Measurements from ENCODE around the gene EFNA2. TPM values are rescaled to one million over a fixed set of nuclear protein-coding genes. Genes with fewer than 3 reads are reported as not detected.

Gene EFNA2
- total RNA-seq, 1 donor from 2014 or later = 1.0 TPM

DNA sequence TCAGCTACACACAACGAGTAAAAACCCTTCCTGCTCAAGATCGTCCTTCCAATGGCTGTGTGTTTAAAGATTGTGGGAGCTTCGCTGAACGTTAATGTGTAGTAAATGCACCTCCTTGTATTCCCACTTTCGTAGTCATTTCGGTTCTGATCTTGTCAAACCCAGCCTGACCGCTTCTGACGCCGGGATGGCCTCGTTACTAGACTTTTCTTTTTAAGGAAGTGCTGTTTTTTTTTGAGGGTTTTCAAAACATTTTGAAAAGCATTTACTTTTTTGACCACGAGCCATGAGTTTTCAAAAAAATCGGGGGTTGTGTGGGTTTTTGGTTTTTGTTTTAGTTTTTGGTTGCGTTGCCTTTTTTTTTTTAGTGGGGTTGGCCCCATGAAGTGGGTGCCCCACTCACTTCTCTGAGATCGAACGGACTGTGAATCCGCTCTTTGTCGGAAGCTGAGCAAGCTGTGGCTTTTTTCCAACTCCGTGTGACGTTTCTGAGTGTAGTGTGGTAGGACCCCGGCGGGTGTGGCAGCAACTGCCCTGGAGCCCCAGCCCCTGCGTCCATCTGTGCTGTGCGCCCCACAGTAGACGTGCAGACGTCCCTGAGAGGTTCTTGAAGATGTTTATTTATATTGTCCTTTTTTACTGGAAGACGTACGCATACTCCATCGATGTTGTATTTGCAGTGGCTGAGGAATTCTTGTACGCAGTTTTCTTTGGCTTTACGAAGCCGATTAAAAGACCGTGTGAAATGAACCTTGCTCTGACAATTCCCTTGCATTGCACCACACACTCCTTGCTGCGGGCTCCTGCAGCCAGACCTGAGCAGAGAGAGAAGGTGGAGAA lies 13.0 kb upstream of the EFNA2 start:
- Histone ChIP-seq H3K27ac (ENCODE audit: low read depth, low read length) (peak overlapping the region; percentile 93), H3K4me3 (ENCODE audit: low read length in 3 of 3) (peak overlapping the region; percentile 91 to 95 (median 91)), H3K27me3 (ENCODE audit: control insufficient read depth in 3 of 3, insufficient read depth in 3 of 3, low read length in 3 of 3) (no peaks in the 10 kb centered on the region), H3K9me3 (ENCODE audit: control insufficient read depth in 3 of 3, low read length in 3 of 3) (no peaks in the 10 kb centered on the region), H3K36me3 (ENCODE audit: control insufficient read depth in 3 of 3, insufficient read depth in 3 of 3, low read length in 3 of 3) (peaks cover 41 to 45% (median 42%) of the 10 kb centered on the region in 3 donors), H3K9ac (ENCODE audit: low read depth in 1 of 3, low read length in 3 of 3) (peak overlapping the region in 2 of 3 donors; percentile 38 to 98), H3K4me1 (ENCODE audit: control insufficient read depth in 3 of 3, insufficient read depth in 3 of 3, low read length in 3 of 3) (peaks cover 76 to 83% (median 78%) of the 10 kb centered on the region in 3 donors)

DNA sequence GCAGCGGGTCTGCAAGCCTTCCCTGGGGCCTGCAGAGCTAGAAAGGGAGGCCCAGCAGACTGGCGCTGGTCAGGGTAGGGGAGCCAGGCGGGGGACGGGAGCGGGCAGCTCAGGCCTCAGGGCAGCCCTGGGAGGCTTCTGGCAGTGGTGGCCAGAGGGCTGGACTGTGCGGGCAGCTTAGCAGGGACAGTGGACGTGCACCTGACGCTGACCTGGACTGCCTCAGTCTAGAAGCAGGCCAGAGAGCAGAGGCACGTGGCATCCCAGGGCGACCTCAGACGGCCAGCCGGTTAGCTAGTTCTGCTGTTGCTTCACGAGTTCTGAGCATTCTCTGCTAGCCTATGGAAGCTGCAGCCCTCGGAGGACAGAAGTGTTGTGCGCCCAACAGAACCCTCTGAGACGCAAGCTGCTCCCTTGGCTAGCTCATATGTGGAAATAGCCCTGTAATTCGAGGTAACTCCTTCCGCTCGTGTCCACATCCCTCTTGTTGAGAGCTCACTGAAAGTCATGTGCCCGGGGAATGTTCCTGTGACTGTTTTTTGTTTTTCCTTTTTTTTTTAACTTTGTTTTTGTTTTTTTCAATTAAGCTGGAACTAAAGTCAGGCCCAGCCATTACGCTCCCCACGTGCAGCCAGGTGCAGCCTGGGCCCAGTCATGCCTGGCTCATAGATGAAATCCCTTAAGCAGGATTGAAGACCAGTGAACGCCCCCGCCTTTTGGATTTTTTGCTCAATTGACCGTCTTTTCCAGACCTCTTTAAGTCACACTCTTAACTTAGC lies 12.2 kb upstream of the EFNA2 start:
- H3K4me1 ChIP-seq (ENCODE audit: control insufficient read depth in 3 of 3, insufficient read depth in 3 of 3, low read length in 3 of 3) = peaks cover 69 to 75% (median 70%) of the 10 kb centered on the region in 3 donors
- H3K27ac ChIP-seq (ENCODE audit: low read depth, low read length) = peak overlapping the region; percentile 93
- H3K27me3 ChIP-seq (ENCODE audit: control insufficient read depth in 3 of 3, insufficient read depth in 3 of 3, low read length in 3 of 3) = no peaks in the 10 kb centered on the region
- H3K36me3 ChIP-seq (ENCODE audit: control insufficient read depth in 3 of 3, insufficient read depth in 3 of 3, low read length in 3 of 3) = peaks cover 41 to 45% (median 42%) of the 10 kb centered on the region in 3 donors
- peak overlapping the region in 2 of 3 donors; percentile 43 to 98 for H3K9ac ChIP-seq (ENCODE audit: low read depth in 1 of 3, low read length in 3 of 3)
- H3K4me3 ChIP-seq (ENCODE audit: low read length in 3 of 3) = peak overlapping the region; percentile 16 to 43 (median 35)
- H3K9me3 ChIP-seq (ENCODE audit: control insufficient read depth in 3 of 3, low read length in 3 of 3) = no peaks in the 10 kb centered on the region

DNA sequence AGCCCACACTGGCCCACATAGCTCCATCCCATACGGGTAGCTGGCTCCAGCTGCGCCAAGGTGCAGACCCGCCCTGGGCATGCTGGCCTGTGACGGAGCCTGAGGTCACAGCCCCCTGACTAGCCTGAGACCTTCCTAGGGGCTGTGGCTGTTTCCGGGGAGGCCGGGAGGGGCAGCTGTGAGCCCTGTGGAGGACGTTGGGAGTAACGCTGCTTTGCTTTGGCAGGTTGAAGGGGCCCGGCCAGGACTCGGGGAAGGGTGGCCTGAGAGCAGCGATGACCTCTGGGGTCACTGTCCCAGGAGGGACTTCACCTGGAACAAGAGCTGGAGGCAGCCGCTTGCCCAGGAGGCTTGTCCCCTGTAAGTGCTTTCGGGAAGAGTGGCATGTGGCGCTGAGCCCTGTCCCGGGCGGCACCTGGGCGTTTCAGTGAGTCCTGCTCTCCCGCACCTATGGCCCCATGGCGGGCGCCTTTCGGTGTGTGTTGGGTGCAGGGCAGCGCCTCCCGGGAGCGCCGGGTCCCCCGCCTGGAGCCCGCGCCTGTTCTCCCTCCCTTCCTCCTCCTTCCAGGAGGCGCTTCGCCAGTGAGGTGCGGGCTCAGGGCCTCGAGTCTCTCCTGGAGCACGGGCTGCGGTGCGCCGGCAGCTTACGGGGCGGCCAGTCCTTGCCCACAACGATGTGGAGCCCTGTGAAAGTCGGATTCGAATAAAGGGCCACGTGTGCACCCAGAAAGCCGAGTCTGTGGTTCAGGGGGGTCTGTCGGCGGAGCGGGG lies 11.4 kb upstream of the EFNA2 start:
- H3K27ac ChIP-seq (ENCODE audit: low read depth, low read length) = peak overlapping the region; percentile 93

GRCh38 chr19:1274852-1275259 lies 10.8 kb upstream of the EFNA2 start:
- peak overlapping the region; percentile 93 for H3K27ac ChIP-seq (ENCODE audit: low read depth, low read length)
- H3K27me3 ChIP-seq (ENCODE audit: control insufficient read depth in 3 of 3, insufficient read depth in 3 of 3, low read length in 3 of 3) = no peaks in the 10 kb centered on the region
- H3K4me3 ChIP-seq (ENCODE audit: low read length in 3 of 3) = peak overlapping the region in 2 of 3 donors; percentile 91 to 92
- peak overlapping the region; percentile 70 to 98 (median 71) for H3K9ac ChIP-seq (ENCODE audit: low read depth in 1 of 3, low read length in 3 of 3)
- H3K36me3 ChIP-seq (ENCODE audit: control insufficient read depth in 3 of 3, insufficient read depth in 3 of 3, low read length in 3 of 3) = peaks cover 50 to 54% (median 50%) of the 10 kb centered on the region in 3 donors
- no peaks in the 10 kb centered on the region for H3K9me3 ChIP-seq (ENCODE audit: control insufficient read depth in 3 of 3, low read length in 3 of 3)
- H3K4me1 ChIP-seq (ENCODE audit: control insufficient read depth in 3 of 3, insufficient read depth in 3 of 3, low read length in 3 of 3) = peaks cover 62 to 73% (median 63%) of the 10 kb centered on the region in 3 donors

More for the DNA sequence above, 11.4 kb upstream of the EFNA2 start:
- Histone ChIP-seq H3K27me3 (ENCODE audit: control insufficient read depth in 3 of 3, insufficient read depth in 3 of 3, low read length in 3 of 3) (no peaks in the 10 kb centered on the region), H3K4me3 (ENCODE audit: low read length in 3 of 3) (peak overlapping the region in 2 of 3 donors; percentile 91 to 92), H3K4me1 (ENCODE audit: control insufficient read depth in 3 of 3, insufficient read depth in 3 of 3, low read length in 3 of 3) (peaks cover 64 to 71% (median 66%) of the 10 kb centered on the region in 3 donors), H3K9me3 (ENCODE audit: control insufficient read depth in 3 of 3, low read length in 3 of 3) (no peaks in the 10 kb centered on the region), H3K9ac (ENCODE audit: low read depth in 1 of 3, low read length in 3 of 3) (peak overlapping the region in 2 of 3 donors; percentile 71 to 98), H3K36me3 (ENCODE audit: control insufficient read depth in 3 of 3, insufficient read depth in 3 of 3, low read length in 3 of 3) (peaks cover 47 to 51% (median 49%) of the 10 kb centered on the region in 3 donors)

DNA sequence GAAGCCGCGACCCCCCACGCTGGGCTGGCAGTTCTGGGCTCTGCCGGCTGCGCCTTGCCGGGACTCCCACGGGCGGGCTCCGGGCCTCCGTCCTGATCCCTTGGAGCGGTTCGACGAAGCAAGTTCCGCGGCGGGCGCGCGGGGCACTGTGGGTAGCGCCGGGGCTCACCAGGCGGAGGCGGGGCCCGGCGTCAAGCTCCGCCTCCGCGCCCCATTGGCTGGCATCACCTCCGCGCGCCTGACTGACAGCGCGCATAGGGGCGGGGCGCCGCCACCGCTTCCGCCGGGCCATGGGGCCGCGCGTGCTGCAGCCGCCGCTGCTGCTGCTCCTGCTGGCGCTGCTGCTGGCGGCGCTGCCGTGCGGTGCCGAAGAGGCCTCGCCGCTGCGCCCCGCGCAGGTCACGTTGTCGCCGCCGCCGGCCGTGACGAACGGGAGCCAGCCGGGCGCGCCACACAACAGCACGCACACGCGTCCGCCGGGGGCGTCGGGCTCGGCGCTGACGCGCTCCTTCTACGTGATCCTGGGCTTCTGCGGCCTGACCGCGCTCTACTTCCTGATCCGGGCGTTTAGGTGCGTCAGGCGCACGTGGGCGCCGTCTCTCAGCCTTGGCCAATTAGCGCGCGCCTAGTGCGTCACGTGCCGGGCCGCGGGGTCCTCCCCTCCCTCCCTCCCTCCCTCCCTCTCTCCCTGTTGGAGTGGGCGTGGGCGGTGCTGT lies 10.3 kb upstream of the EFNA2 start, which contains the start of gene FAM174C:
TSS of gene FAM174C (plus strand) at position 271 of the 716 bp plus-strand sequence. CDS start at position 291, 20 bp downstream.
- no peaks in the 10 kb centered on the region for H3K9me3 ChIP-seq (ENCODE audit: control insufficient read depth in 3 of 3, low read length in 3 of 3)
- H3K4me1 ChIP-seq (ENCODE audit: control insufficient read depth in 3 of 3, insufficient read depth in 3 of 3, low read length in 3 of 3) = peaks cover 57 to 69% (median 60%) of the 10 kb centered on the region in 3 donors
- peak within 1 kb of the TSS; percentile 93 for H3K27ac ChIP-seq (ENCODE audit: low read depth, low read length)
- H3K27me3 ChIP-seq (ENCODE audit: control insufficient read depth in 3 of 3, insufficient read depth in 3 of 3, low read length in 3 of 3) = no peaks in the 10 kb centered on the region
- peak within 1 kb of the TSS; percentile 72 to 92 (median 91) for H3K4me3 ChIP-seq (ENCODE audit: low read length in 3 of 3)
- peaks cover 50 to 56% (median 50%) of the 10 kb centered on the region in 3 donors for H3K36me3 ChIP-seq (ENCODE audit: control insufficient read depth in 3 of 3, insufficient read depth in 3 of 3, low read length in 3 of 3)
- peak within 1 kb of the TSS; percentile 83 to 98 (median 88) for H3K9ac ChIP-seq (ENCODE audit: low read depth in 1 of 3, low read length in 3 of 3)

DNA sequence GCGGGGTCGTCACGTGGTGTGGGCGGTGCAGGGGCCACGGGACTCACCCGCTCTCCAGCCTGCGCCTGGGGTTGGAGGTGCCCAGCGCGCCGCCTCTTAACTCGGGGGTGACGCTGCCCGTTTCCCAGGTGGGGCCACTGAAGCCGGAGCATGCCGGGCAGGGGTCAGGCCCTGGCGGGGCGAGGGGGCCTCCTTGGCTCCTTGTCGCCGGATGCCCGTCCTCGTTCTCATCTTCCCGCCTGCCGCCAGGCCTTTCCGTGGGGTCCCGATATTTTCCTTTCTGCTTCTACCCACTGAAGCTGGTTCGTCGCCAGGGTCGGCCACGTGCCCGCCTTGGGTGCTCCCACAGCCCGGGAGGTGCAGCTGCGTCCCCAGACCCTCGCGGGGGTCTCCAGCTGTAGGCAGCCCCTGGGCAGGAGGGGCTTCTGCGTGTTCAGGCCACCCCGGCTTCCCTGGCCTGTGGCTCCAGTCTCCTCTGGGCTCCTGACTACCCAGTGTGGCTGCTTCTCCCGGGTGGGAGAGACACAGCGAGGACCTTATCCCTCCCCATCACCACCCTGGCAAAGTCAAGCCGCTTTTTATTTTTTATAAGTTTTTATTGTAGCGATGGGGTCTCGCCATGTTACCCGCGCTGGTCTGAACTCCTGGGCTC lies 9.6 kb upstream of the EFNA2 start:
- Histone ChIP-seq H3K9ac (ENCODE audit: low read depth in 1 of 3, low read length in 3 of 3) (peak overlapping the region; percentile 72 to 98 (median 83)), H3K27ac (ENCODE audit: low read depth, low read length) (peak overlapping the region; percentile 93), H3K36me3 (ENCODE audit: control insufficient read depth in 3 of 3, insufficient read depth in 3 of 3, low read length in 3 of 3) (peaks cover 45 to 51% (median 45%) of the 10 kb centered on the region in 3 donors), H3K4me1 (ENCODE audit: control insufficient read depth in 3 of 3, insufficient read depth in 3 of 3, low read length in 3 of 3) (peaks cover 50 to 62% (median 53%) of the 10 kb centered on the region in 3 donors), H3K4me3 (ENCODE audit: low read length in 3 of 3) (peak overlapping the region; percentile 72 to 92 (median 91)), H3K27me3 (ENCODE audit: control insufficient read depth in 3 of 3, insufficient read depth in 3 of 3, low read length in 3 of 3) (no peaks in the 10 kb centered on the region), H3K9me3 (ENCODE audit: control insufficient read depth in 3 of 3, low read length in 3 of 3) (no peaks in the 10 kb centered on the region)

- Histone ChIP-seq H3K4me1 (ENCODE audit: control insufficient read depth in 3 of 3, insufficient read depth in 3 of 3, low read length in 3 of 3) (peaks cover 45 to 57% (median 47%) of the 10 kb centered on the region in 3 donors), H3K9me3 (ENCODE audit: control insufficient read depth in 3 of 3, low read length in 3 of 3) (no peaks in the 10 kb centered on the region), H3K4me3 (ENCODE audit: low read length in 3 of 3) (peak overlapping the region in 1 of 3 donors; percentile 92), H3K36me3 (ENCODE audit: control insufficient read depth in 3 of 3, insufficient read depth in 3 of 3, low read length in 3 of 3) (peaks cover 39 to 46% (median 40%) of the 10 kb centered on the region in 3 donors), H3K9ac (ENCODE audit: low read depth in 1 of 3, low read length in 3 of 3) (peak overlapping the region; percentile 72 to 98 (median 83)), H3K27me3 (ENCODE audit: control insufficient read depth in 3 of 3, insufficient read depth in 3 of 3, low read length in 3 of 3) (no peaks in the 10 kb centered on the region), H3K27ac (ENCODE audit: low read depth, low read length) (peak overlapping the region; percentile 93)
Observed at GRCh38 chr19:1276628-1277022, 9.0 kb upstream of the EFNA2 start.

DNA sequence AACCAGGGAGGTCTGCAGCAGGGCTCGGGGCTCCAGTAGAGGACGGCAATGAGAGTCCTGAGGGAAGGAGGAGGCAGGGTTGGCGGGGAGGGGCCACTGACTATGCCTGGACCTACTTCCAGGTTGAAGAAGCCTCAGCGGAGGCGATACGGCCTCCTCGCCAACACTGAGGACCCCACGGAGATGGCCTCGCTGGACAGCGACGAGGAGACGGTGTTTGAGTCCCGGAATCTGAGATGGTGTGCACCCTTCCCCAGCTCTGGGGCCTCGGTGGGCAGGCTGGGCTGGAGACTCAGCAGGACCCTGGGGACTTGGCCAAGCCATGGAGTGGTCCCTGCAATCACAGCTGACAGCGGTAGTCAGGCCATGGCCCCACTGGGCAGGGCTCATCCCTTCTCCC lies 8.6 kb upstream of the EFNA2 start:
- H3K4me1 ChIP-seq (ENCODE audit: control insufficient read depth in 3 of 3, insufficient read depth in 3 of 3, low read length in 3 of 3) = peaks cover 40 to 53% (median 43%) of the 10 kb centered on the region in 3 donors
- no peak overlapping the region for H3K27ac ChIP-seq (ENCODE audit: low read depth, low read length)
- H3K9ac ChIP-seq (ENCODE audit: low read depth in 1 of 3, low read length in 3 of 3) = no peak overlapping the region
- no peak overlapping the region for H3K4me3 ChIP-seq (ENCODE audit: low read length in 3 of 3)
- H3K9me3 ChIP-seq (ENCODE audit: control insufficient read depth in 3 of 3, low read length in 3 of 3) = no peaks in the 10 kb centered on the region
- H3K27me3 ChIP-seq (ENCODE audit: control insufficient read depth in 3 of 3, insufficient read depth in 3 of 3, low read length in 3 of 3) = no peaks in the 10 kb centered on the region
- peaks cover 35 to 41% (median 36%) of the 10 kb centered on the region in 3 donors for H3K36me3 ChIP-seq (ENCODE audit: control insufficient read depth in 3 of 3, insufficient read depth in 3 of 3, low read length in 3 of 3)
